GM19193 (cell line): ENCODE measurements around the gene PRKRA.

Experiments
- POLR2A ChIP-seq: IDR thresholded peaks from 4 replicates; pipeline ENCODE4 v1.6.1; 2011; ENCODE audit not compliant: insufficient read depth, insufficient read length; ENCODE audit errors: extremely low read depth

The PRKRA gene

GRCh38 chr2:178450774-178451525, at the start of gene PRKRA, which contains the start of gene PJVK:
Gene PRKRA, minus strand, starts transcription at chr2:178451175. Its CDS starts 145 bp downstream, at chr2:178451030.
Gene PJVK, plus strand, starts transcription at chr2:178451378. Its CDS starts 2,032 bp downstream, at chr2:178453410.
- peak; percentile 95 for TF ChIP-seq POLR2A

GRCh38 chr2:178499640-178500039, 48.7 kb upstream of the PRKRA start:
- TF ChIP-seq POLR2A, result no peak

GRCh38 chr2:178498137-178498536, 47.2 kb upstream of the PRKRA start:
- no peak for TF ChIP-seq POLR2A

GRCh38 chr2:178496049-178496448, 45.1 kb upstream of the PRKRA start:
- no peak for TF ChIP-seq POLR2A

GRCh38 chr2:178491612-178492011, 40.6 kb upstream of the PRKRA start:
- TF ChIP-seq POLR2A, result no peak

- no peak for TF ChIP-seq POLR2A
Measured at GRCh38 chr2:178485356-178485755, 34.4 kb upstream of the PRKRA start.

- TF ChIP-seq POLR2A, result no peak
Measured at GRCh38 chr2:178484245-178485041, 33.5 kb upstream of the PRKRA start.

- TF ChIP-seq POLR2A, result no peak
Measured at GRCh38 chr2:178482437-178482836, 31.5 kb upstream of the PRKRA start.

GRCh38 chr2:178480227-178481181, 29.5 kb upstream of the PRKRA start, which contains the start of gene PLEKHA3:
Gene PLEKHA3, plus strand, starts transcription at chr2:178480457. Its CDS starts 413 bp downstream, at chr2:178480870.
- peak; percentile 65 for TF ChIP-seq POLR2A

- TF ChIP-seq POLR2A, result no peak
Measured at GRCh38 chr2:178479758-178480226, 28.8 kb upstream of the PRKRA start.

- TF ChIP-seq POLR2A, result no peak
Measured at GRCh38 chr2:178479275-178479616, 28.3 kb upstream of the PRKRA start.

- peak; percentile 73 for TF ChIP-seq POLR2A
Measured at GRCh38 chr2:178478439-178479274, 27.7 kb upstream of the PRKRA start, which contains the start of gene FKBP7. Gene FKBP7, minus strand, starts transcription at chr2:178478600. Its CDS starts 101 bp downstream, at chr2:178478499.

GRCh38 chr2:178478130-178478438, 27.1 kb upstream of the PRKRA start:
- TF ChIP-seq POLR2A, result no peak
